ENCODE data around the gene PROK1.

DNA sequence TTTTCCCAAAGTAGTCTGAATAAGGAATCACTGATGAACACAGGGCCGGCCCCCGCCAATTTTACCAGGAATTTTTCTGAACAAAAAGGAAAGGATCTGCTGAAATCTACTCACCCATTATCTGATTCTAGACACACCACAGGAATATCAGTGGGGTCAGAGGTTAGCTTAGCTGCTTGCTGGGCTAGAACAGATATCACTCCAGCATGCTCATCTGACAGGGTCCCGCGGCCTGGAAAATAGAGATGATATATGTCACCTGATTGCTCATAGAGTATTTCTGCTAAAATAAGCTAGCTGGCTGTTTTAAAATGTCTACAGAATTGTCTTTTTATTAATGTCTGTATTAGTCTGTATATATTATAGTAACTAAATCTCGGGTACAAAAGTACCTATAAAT lies 47.1 kb upstream of the PROK1 start:
- TF ChIP-seq, protein P1, sequence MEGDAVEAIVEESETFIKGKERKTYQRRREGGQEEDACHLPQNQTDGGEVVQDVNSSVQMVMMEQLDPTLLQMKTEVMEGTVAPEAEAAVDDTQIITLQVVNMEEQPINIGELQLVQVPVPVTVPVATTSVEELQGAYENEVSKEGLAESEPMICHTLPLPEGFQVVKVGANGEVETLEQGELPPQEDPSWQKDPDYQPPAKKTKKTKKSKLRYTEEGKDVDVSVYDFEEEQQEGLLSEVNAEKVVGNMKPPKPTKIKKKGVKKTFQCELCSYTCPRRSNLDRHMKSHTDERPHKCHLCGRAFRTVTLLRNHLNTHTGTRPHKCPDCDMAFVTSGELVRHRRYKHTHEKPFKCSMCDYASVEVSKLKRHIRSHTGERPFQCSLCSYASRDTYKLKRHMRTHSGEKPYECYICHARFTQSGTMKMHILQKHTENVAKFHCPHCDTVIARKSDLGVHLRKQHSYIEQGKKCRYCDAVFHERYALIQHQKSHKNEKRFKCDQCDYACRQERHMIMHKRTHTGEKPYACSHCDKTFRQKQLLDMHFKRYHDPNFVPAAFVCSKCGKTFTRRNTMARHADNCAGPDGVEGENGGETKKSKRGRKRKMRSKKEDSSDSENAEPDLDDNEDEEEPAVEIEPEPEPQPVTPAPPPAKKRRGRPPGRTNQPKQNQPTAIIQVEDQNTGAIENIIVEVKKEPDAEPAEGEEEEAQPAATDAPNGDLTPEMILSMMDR (IDR thresholded peaks at IDR 0.05 in 4 of 5, conservative IDR thresholded peaks at IDR 0.05 in 1 of 5): no peak
- TF ChIP-seq POLR2A (IDR thresholded peaks at IDR 0.05): no peak

Data from gastrocnemius medialis (tissue), 4 donors.